H1 (cell line): ENCODE results near the gene TMEM129. TPM values are rescaled to one million over a fixed set of nuclear protein-coding genes. Genes with fewer than 3 reads are reported as not detected.
A peak's percentile ranks its signal among the peaks of the same experiment; 100 is the strongest.

Source experiments
- CTCF ChIA-PET: fragments of 300-600 bp; sonication (Branson Sonifier 250); formaldehyde crosslinking; loops from one replicate; lab custom pipeline; 2021; ENCODE audit not compliant: partially characterized antibody; lab: Charles Lee
- POLR2A ChIA-PET: fragments of 300-600 bp; sonication (Branson Sonifier 250); formaldehyde crosslinking; loops from one replicate; lab custom pipeline; 2021; ENCODE audit warnings: inconsistent platforms; ENCODE audit not compliant: partially characterized antibody; lab: Charles Lee
- DNase-seq, 2 experiments: peaks; one replicate each; pipeline versions ENCODE4 v3.0.0 to v3.0.0-alpha.2; 2010 to 2022; ENCODE audit warnings: low spot score in 2 of 2, low read depth in 1 of 2, mixed read lengths in 1 of 2
- FAIRE-seq: peaks from 2 replicates; lab custom pipeline; 2011; peaks lifted over from hg19 to GRCh38; lab: Jason Lieb, UNC
- H2AFZ ChIP-seq: 2 replicates; pipeline ENCODE4 v1.8.1; 2012; ENCODE audit warnings: low read length, inconsistent platforms
- H2AK5ac ChIP-seq: 2 replicates; pipeline ENCODE4 v1.6.1; 2013; ENCODE audit warnings: low read depth, low read length
- H2BK120ac ChIP-seq: replicated peaks from 2 replicates; pipeline ENCODE3; 2013; ENCODE audit warnings: low read depth, low read length, inconsistent platforms
- H2BK12ac ChIP-seq: 2 replicates; pipeline ENCODE4 v1.6.1; 2013; ENCODE audit warnings: low read depth, low read length
- H2BK15ac ChIP-seq: 2 replicates; pipeline ENCODE4 v1.6.1; 2013; ENCODE audit warnings: low read length
- H2BK20ac ChIP-seq: 2 replicates; pipeline ENCODE4 v1.6.1; 2013; ENCODE audit warnings: low read length
- H2BK5ac ChIP-seq: 2 replicates; pipeline ENCODE4 v1.6.1; 2013; ENCODE audit warnings: low read depth, low read length
- H3K14ac ChIP-seq: 2 replicates; pipeline ENCODE4 v1.6.1; 2013; ENCODE audit warnings: inconsistent platforms; ENCODE audit not compliant: insufficient read length
- H3K18ac ChIP-seq: 2 replicates; pipeline ENCODE4 v1.6.1; 2013; ENCODE audit warnings: low read length; ENCODE audit errors: extremely low read depth
- H3K23ac ChIP-seq: 2 replicates; pipeline ENCODE4 v1.6.1; 2013; ENCODE audit warnings: inconsistent platforms; ENCODE audit not compliant: insufficient read length
- H3K23me2 ChIP-seq: 2 replicates; pipeline ENCODE4 v1.6.1; 2013; ENCODE audit warnings: low read depth, low read length
- H3K27ac ChIP-seq: 2 replicates; pipeline ENCODE4 v1.6.1; 2011; ENCODE audit warnings: low read depth, low read length, inconsistent platforms
- H3K27me3 ChIP-seq, 4 experiments: replicated peaks in 1 of 4; 1 replicate in 1 of 4; 2 replicates in 3 of 4; pipeline versions ENCODE4 v1.6.1 to v1.8.1; 2011 to 2013; ENCODE audit warnings: low read length in 3 of 4, mild to moderate bottlenecking in 3 of 4, inconsistent platforms in 2 of 4, mixed read lengths in 2 of 4, moderate library complexity in 1 of 4; ENCODE audit not compliant: control insufficient read depth in 3 of 4, insufficient read depth in 3 of 4; ENCODE audit errors: extremely low read depth in 1 of 4
- H3K36me3 ChIP-seq, 4 experiments: 2 replicates each; pipeline versions ENCODE4 v1.6.1 to v1.8.1; 2011 to 2013; ENCODE audit warnings: mild to moderate bottlenecking in 4 of 4, low read length in 3 of 4, moderate library complexity in 2 of 4, control low read depth in 1 of 4, inconsistent platforms in 1 of 4; ENCODE audit not compliant: insufficient read depth in 4 of 4, control insufficient read depth in 2 of 4
- H3K4ac ChIP-seq: replicated peaks from 2 replicates; pipeline ENCODE3; 2013; ENCODE audit warnings: low read length, low read depth, mixed read lengths, inconsistent platforms; ENCODE audit not compliant: insufficient read length
- H3K4me1 ChIP-seq, 4 experiments: replicated peaks in 1 of 4; 1 replicate in 1 of 4; 2 replicates in 3 of 4; pipeline versions ENCODE4 v1.6.1 to v1.8.1; 2011 to 2013; ENCODE audit warnings: low read length in 3 of 4, inconsistent platforms in 2 of 4, mixed read lengths in 1 of 4; ENCODE audit not compliant: insufficient read depth in 4 of 4, control insufficient read depth in 3 of 4
- H3K4me2 ChIP-seq, 2 experiments: 2 replicates each; pipeline versions ENCODE4 v1.6.1 to v1.8.1; 2011 to 2013; ENCODE audit warnings: low read depth in 2 of 2, low read length in 2 of 2, control low read depth in 1 of 2, inconsistent platforms in 1 of 2, mild to moderate bottlenecking in 1 of 2; ENCODE audit not compliant: insufficient read depth in 1 of 2
- H3K4me3 ChIP-seq, 4 experiments: fragments of 200-600, 300-600 bp in 1 of 4; sonication (generic), shearing (Covaris generic), sonication (Bioruptor Twin) in 1 of 4; 2 replicates each; pipeline versions ENCODE4 v1.5.1 to v1.8.1; 2011 to 2016; ENCODE audit warnings: low read length in 4 of 4, low read depth in 3 of 4, control low read depth in 2 of 4, inconsistent platforms in 2 of 4, mild to moderate bottlenecking in 2 of 4, mixed read lengths in 1 of 4, moderate library complexity in 1 of 4; ENCODE audit not compliant: insufficient read depth in 2 of 4; ENCODE audit errors: extremely low read depth in 1 of 4
- H3K56ac ChIP-seq: replicated peaks from 2 replicates; pipeline ENCODE3; 2013; ENCODE audit warnings: low read depth, mild to moderate bottlenecking, mixed read lengths, low read length, inconsistent platforms; ENCODE audit not compliant: insufficient read length
- H3K79me1 ChIP-seq: 2 replicates; pipeline ENCODE4 v1.6.1; 2013; ENCODE audit warnings: low read depth, low read length, control low read depth
- H3K79me2 ChIP-seq, 2 experiments: 2 replicates each; pipeline versions ENCODE4 v1.6.1 to v1.8.1; 2012 to 2013; ENCODE audit warnings: low read length in 2 of 2, mild to moderate bottlenecking in 2 of 2, inconsistent platforms in 1 of 2; ENCODE audit not compliant: insufficient read depth in 2 of 2, control insufficient read depth in 1 of 2
- H3K9ac ChIP-seq, 4 experiments: replicated peaks in 1 of 4; 1 replicate in 1 of 4; 2 replicates in 3 of 4; pipeline versions ENCODE4 v1.6.1 to v1.8.1; 2011 to 2013; ENCODE audit warnings: low read depth in 3 of 4, low read length in 3 of 4, control low read depth in 2 of 4, mild to moderate bottlenecking in 2 of 4, moderate library complexity in 2 of 4, inconsistent platforms in 1 of 4; ENCODE audit errors: extremely low read depth in 1 of 4
- H3K9me3 ChIP-seq, 2 experiments: 2 replicates each; pipeline versions ENCODE4 v1.6.1 to v1.8.1; 2012 to 2013; ENCODE audit warnings: mild to moderate bottlenecking in 2 of 2, moderate library complexity in 2 of 2, control low read depth in 1 of 2, inconsistent platforms in 1 of 2, low read depth in 1 of 2, low read length in 1 of 2, mixed read lengths in 1 of 2; ENCODE audit not compliant: insufficient read depth in 2 of 2
- H4K20me1 ChIP-seq, 2 experiments: replicated peaks in 1 of 2; 2 replicates each; pipeline versions ENCODE3 to v1.8.1; 2011 to 2013; ENCODE audit warnings: inconsistent platforms in 2 of 2, low read length in 2 of 2, mild to moderate bottlenecking in 1 of 2; ENCODE audit not compliant: insufficient read depth in 2 of 2, control insufficient read depth in 1 of 2
- H4K5ac ChIP-seq: 2 replicates; pipeline ENCODE4 v1.6.1; 2013; ENCODE audit warnings: low read length, low read depth, mixed read lengths, inconsistent platforms; ENCODE audit not compliant: insufficient read length
- H4K8ac ChIP-seq: 2 replicates; pipeline ENCODE4 v1.8.0; 2013; ENCODE audit warnings: mild to moderate bottlenecking, moderate library complexity, low read length, inconsistent platforms; ENCODE audit not compliant: insufficient read depth; ENCODE audit errors: extremely low read depth
- H4K91ac ChIP-seq: replicated peaks from 2 replicates; pipeline ENCODE3; 2013; ENCODE audit warnings: low read length, mixed read lengths, inconsistent platforms; ENCODE audit not compliant: insufficient read length
- BACH1 ChIP-seq: IDR thresholded peaks from 2 replicates; pipeline ENCODE4 v1.6.1; 2012; ENCODE audit warnings: low read length, improper control_type of control experiment
- CEBPB ChIP-seq: IDR thresholded peaks from 2 replicates; pipeline ENCODE4 v1.6.1; 2012; ENCODE audit warnings: low read depth, low read length
- EP300 ChIP-seq, 2 experiments: IDR thresholded peaks; 1 replicate in 1 of 2; 2 replicates in 1 of 2; pipeline ENCODE4 v1.6.1; 2011 to 2012; ENCODE audit warnings: low read depth in 2 of 2, low read length in 2 of 2, mild to moderate bottlenecking in 2 of 2, borderline replicate concordance in 1 of 2, inconsistent platforms in 1 of 2, moderate library complexity in 1 of 2
- FOSL1 ChIP-seq: IDR thresholded peaks from 2 replicates; pipeline ENCODE4 v1.6.1; 2011; ENCODE audit warnings: mild to moderate bottlenecking, low read depth, low read length, moderate library complexity; ENCODE audit not compliant: insufficient read depth
- HDAC2 ChIP-seq, 2 experiments: fragments of 300-600 bp in 1 of 2; sonication (generic) in 1 of 2; IDR thresholded peaks; 2 replicates each; pipeline ENCODE4 v1.6.1; 2011 to 2012; ENCODE audit warnings: low read depth in 2 of 2, low read length in 2 of 2, mild to moderate bottlenecking in 2 of 2, moderate library complexity in 2 of 2, borderline replicate concordance in 1 of 2, inconsistent platforms in 1 of 2
- JUN ChIP-seq: IDR thresholded peaks from 2 replicates; pipeline ENCODE4 v1.6.1; 2011; ENCODE audit warnings: low read depth, mild to moderate bottlenecking, improper control_type of control experiment, low read length
- KDM1A ChIP-seq: fragments of 200-600, 300-600 bp; sonication (generic); IDR thresholded peaks from 2 replicates; pipeline ENCODE4 v1.7.1; 2016; ENCODE audit warnings: mild to moderate bottlenecking, low read length, borderline replicate concordance
- NANOG ChIP-seq: IDR thresholded peaks from 2 replicates; pipeline ENCODE4 v1.6.1; 2011; ENCODE audit warnings: low read length, low read depth, mild to moderate bottlenecking, inconsistent platforms; ENCODE audit not compliant: insufficient read depth, poor library complexity, severe bottlenecking
- POU5F1 ChIP-seq: IDR thresholded peaks from 2 replicates; pipeline ENCODE4 v1.6.1; 2011; ENCODE audit warnings: low read depth, mild to moderate bottlenecking, low read length, moderate library complexity
- SAP30 ChIP-seq: fragments of 300-600 bp; sonication (generic); IDR thresholded peaks from 2 replicates; pipeline ENCODE4 v1.7.1; 2012; ENCODE audit warnings: low read length, moderate library complexity, mild to moderate bottlenecking, inconsistent platforms; ENCODE audit not compliant: insufficient read depth, insufficient replicate concordance
- WGBS, 2 experiments: shearing (Covaris generic) in 1 of 2; methylation state at CpG; one replicate each; pipeline versions ENCODE4 v1.1.6 to v1.1.7; 2013 to 2015; ENCODE audit warnings: low lambda C conversion rate in 2 of 2, mixed read lengths in 2 of 2, inconsistent platforms in 1 of 2, low coverage in 1 of 2, missing lambda C conversion rate in 1 of 2; ENCODE audit not compliant: insufficient replicate concordance in 2 of 2, insufficient coverage in 1 of 2, insufficient read length in 1 of 2; ENCODE audit errors: extremely low coverage in 1 of 2, missing lambda C conversion rate in 1 of 2; 5-methylcytosine and 5-hydroxymethylcytosine counted together
- polyA plus RNA-seq, 7 experiments: library from polyadenylated mRNA; depleted of rRNA in 3 of 7; stranded (reverse) in 5 of 7; unstranded in 2 of 7; fragments of >200 nt in 5 of 7; fragments of 200-250 nt in 2 of 7; gene quantifications; 1 replicate in 5 of 7; 2 replicates in 1 of 7; 4 replicates in 1 of 7; pipeline versions ENCODE4 v1.2.1 to v1.2.3, GENCODE V29; 2011 to 2013; ENCODE audit warnings: missing spikeins in 2 of 7, mixed read lengths in 2 of 7
- total RNA-seq: library from RNA; stranded (reverse); fragmentation: NEBNext Ultra II Directional; extraction: Animal tissue kit (Norgen Biotek cat#: 25700); gene quantifications from 2 replicates; pipeline ENCODE4 v1.2.1, GENCODE V29; 2021

TMEM129 gene
- total and polyA plus RNA-seq, 2 of the 8 experiments (the other 6 are each of a cell fraction or from before 2014, with no cell fraction given): 31.5 to 58.7 TPM

DNA sequence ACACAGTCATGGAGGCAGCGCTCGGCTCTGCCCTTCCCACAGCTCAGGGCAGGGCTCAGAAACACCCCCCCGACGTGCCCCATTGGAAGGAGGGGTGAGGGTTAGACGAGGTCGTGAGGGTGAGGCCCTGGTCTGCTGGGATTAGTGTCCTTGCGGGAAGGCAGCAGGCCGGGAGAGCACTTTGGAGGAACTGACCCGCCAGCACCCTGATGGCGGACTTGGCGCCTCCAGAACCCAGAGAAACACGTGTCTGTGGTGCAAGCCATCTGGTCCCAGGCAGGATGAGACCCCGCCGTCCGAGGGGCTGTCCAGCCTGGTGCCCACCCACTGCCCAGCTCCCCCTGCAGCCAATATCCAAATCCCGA is 26.5 kb upstream of the TMEM129 start:
- peaks cover 0 to 4% (median 0%) of the 10 kb centered on the region in 4 experiments; a peak in 2 of 7 replicates for H3K27me3 ChIP-seq
- CTCF ChIA-PET: interaction anchor here (0.5 to 52.9 kb wide), 18 partner anchors 11 to 818 kb away, joined by 3 to 2507 read pairs (median 5); partner anchors contain the start of gene FGFR3
- no peak overlapping the region; the same call in 1 of the 2 replicates for H2BK12ac ChIP-seq
- no peak overlapping the region for H2BK20ac ChIP-seq
- H2BK15ac ChIP-seq: peak overlapping the region; percentile 46; the same call in 1 of the 2 replicates
- TF ChIP-seq POU5F1: no peak
- TF ChIP-seq CEBPB: no peak
- no peak for TF ChIP-seq KDM1A
- no peak for TF ChIP-seq FOSL1
- TF ChIP-seq JUN: no peak
- no peak for TF ChIP-seq SAP30
- TF ChIP-seq NANOG: no peak
- TF ChIP-seq HDAC2 (IDR thresholded peaks at IDR 0.05; ENCODE audit: borderline replicate concordance in 1 of 2, low read depth in 2 of 2, low read length in 2 of 2): no peak
- no peak for TF ChIP-seq EP300 (IDR thresholded peaks at IDR 0.05; ENCODE audit: borderline replicate concordance in 1 of 2, low read depth in 2 of 2, low read length in 2 of 2)
- TF ChIP-seq BACH1: no peak
- H4K91ac ChIP-seq: no peak overlapping the region
- H3K4ac ChIP-seq: no peak overlapping the region
- DNase-seq (no peak), FAIRE-seq (no peak)
- H3K9ac ChIP-seq: no peak overlapping the region
- POLR2A ChIA-PET: interaction anchor here (1.1 to 5.6 kb wide), 10 partner anchors 25 to 68 kb away, joined by 3 to 38 read pairs (median 4); no protein-coding TSS in a partner anchor
- no peaks in the 10 kb centered on the region for H3K79me1 ChIP-seq
- H3K9me3 ChIP-seq: no peaks in the 10 kb centered on the region
- no peak overlapping the region for H2BK120ac ChIP-seq
- no peak overlapping the region for H3K23ac ChIP-seq
- no peak overlapping the region; the same call in 1 of the 2 replicates for H3K18ac ChIP-seq
- peaks cover 4 to 5% of the 10 kb centered on the region in 2 experiments for H4K20me1 ChIP-seq
- no peak overlapping the region for H2AFZ ChIP-seq
- H3K56ac ChIP-seq: no peak overlapping the region
- no peak overlapping the region for H3K4me3 ChIP-seq
- WGBS, 2 experiments: 86% methylated on average over 10 of the region's 16 CpGs; no CpG with 5 or more reads in 1 of the 2 experiments
- H3K27ac ChIP-seq: no peak overlapping the region
- H2AK5ac ChIP-seq: no peak overlapping the region
- peaks cover 0 to 22% (median 16%) of the 10 kb centered on the region in 4 experiments; a peak in 6 of 8 replicates for H3K36me3 ChIP-seq
- no peak overlapping the region for H2BK5ac ChIP-seq
- H3K14ac ChIP-seq: no peak overlapping the region
- no peaks in the 10 kb centered on the region for H3K79me2 ChIP-seq
- H4K5ac ChIP-seq: no peak overlapping the region
- H3K23me2 ChIP-seq: no peaks in the 10 kb centered on the region
- no peak overlapping the region for H3K4me2 ChIP-seq
- no peak overlapping the region for H4K8ac ChIP-seq
- H3K4me1 ChIP-seq: peaks cover 0 to 13% (median 10%) of the 10 kb centered on the region in 4 experiments; a peak in 6 of 7 replicates
